GM20000 (cell line): ENCODE measurements around the gene AGMO.

Experiments
- DNase-seq: peaks from one replicate; pipeline ENCODE4 v3.0.0; 2012; ENCODE audit warnings: low spot score
- CTCF ChIP-seq: IDR thresholded peaks from 2 replicates; pipeline ENCODE4 v1.5.1; 2012; ENCODE audit warnings: mild to moderate bottlenecking, control low read depth; ENCODE audit errors: extremely low read depth, missing control alignments

Gene AGMO

GRCh38 chr7:15503603-15504290, 58.1 kb downstream of the AGMO start:
- TF ChIP-seq CTCF: no peak
- DNase-seq: no peak

GRCh38 chr7:15498465-15498864, 63.4 kb downstream of the AGMO start:
- DNase-seq: no peak
- TF ChIP-seq CTCF: no peak

GRCh38 chr7:15495170-15495569, 66.6 kb downstream of the AGMO start:
- TF ChIP-seq CTCF: no peak
- peak; percentile 4 for DNase-seq

GRCh38 chr7:15494711-15495110, 67.1 kb downstream of the AGMO start:
- no peak for DNase-seq
- no peak for TF ChIP-seq CTCF

GRCh38 chr7:15491361-15491760, 70.5 kb downstream of the AGMO start:
- DNase-seq: no peak
- TF ChIP-seq CTCF: no peak

- TF ChIP-seq CTCF: no peak
- no peak for DNase-seq
Measured at GRCh38 chr7:15490291-15490690, 71.5 kb downstream of the AGMO start.

GRCh38 chr7:15489861-15490260, 72.0 kb downstream of the AGMO start:
- TF ChIP-seq CTCF: no peak
- no peak for DNase-seq
